Liver (tissue), 3 donors: Measurements from ENCODE around the gene POU6F2.
"Not testable (repeated sequence)": the region's sequence is repeated elsewhere in the genome, so short reads cannot be mapped to it uniquely, and the experiment has no call there.

Experiments
- EGR1 ChIP-seq, 2 donors: IDR thresholded peaks; 2 replicates each; pipeline ENCODE4 v1.6.1; 2016 to 2018; ENCODE audit warnings: antibody characterized with exemption in 2 of 2, low read depth in 2 of 2
- FOXA1 ChIP-seq: IDR thresholded peaks from 2 replicates; pipeline ENCODE4 v1.6.1; 2016; ENCODE audit warnings: antibody characterized with exemption
- GABPA ChIP-seq, 2 donors: IDR thresholded peaks in 1 of 2; conservative IDR thresholded peaks in 1 of 2; 2 replicates each; pipeline ENCODE4 v1.6.1; 2016; ENCODE audit warnings: antibody characterized with exemption in 2 of 2, mild to moderate bottlenecking in 1 of 2, moderate library complexity in 1 of 2
- JUND ChIP-seq, 2 donors: IDR thresholded peaks; 2 replicates each; pipeline ENCODE4 v1.6.1; 2016; ENCODE audit warnings: antibody characterized with exemption in 2 of 2
- RAD21 ChIP-seq, 2 donors: IDR thresholded peaks; 2 replicates each; pipeline ENCODE4 v1.6.1; 2016; ENCODE audit warnings: antibody characterized with exemption in 2 of 2, mild to moderate bottlenecking in 2 of 2
- SP1 ChIP-seq: IDR thresholded peaks from 2 replicates; pipeline ENCODE4 v1.6.1; 2018; ENCODE audit warnings: antibody characterized with exemption, mild to moderate bottlenecking
- TAF1 ChIP-seq: conservative IDR thresholded peaks from 2 replicates; pipeline ENCODE4 v1.6.1; 2016; ENCODE audit warnings: antibody characterized with exemption, mild to moderate bottlenecking
- TF ChIP-seq, protein P1 (sequence below): IDR thresholded peaks from 2 replicates; pipeline ENCODE4 v1.6.1; 2016; ENCODE audit warnings: antibody characterized with exemption
- TF ChIP-seq, protein P2 (sequence below): fragments of 150-350 bp; IDR thresholded peaks from 2 replicates; pipeline ENCODE4 v1.5.1; 2017; ENCODE audit warnings: improper control_type of control experiment, low read depth, low read length; ENCODE audit not compliant: missing input control
- TF ChIP-seq, protein P3 (sequence below): IDR thresholded peaks from 2 replicates; pipeline ENCODE4 v1.6.1; 2016; ENCODE audit warnings: antibody characterized with exemption
- TF ChIP-seq, protein P4 (sequence below): IDR thresholded peaks from 2 replicates; pipeline ENCODE4 v1.6.1; 2016; ENCODE audit warnings: antibody characterized with exemption, mild to moderate bottlenecking
- TF ChIP-seq, protein P5 (sequence below): IDR thresholded peaks from 2 replicates; pipeline ENCODE4 v1.6.1; 2016; ENCODE audit warnings: antibody characterized with exemption
- donor health status: healthy.
- donor health status: healthy.

DNA sequence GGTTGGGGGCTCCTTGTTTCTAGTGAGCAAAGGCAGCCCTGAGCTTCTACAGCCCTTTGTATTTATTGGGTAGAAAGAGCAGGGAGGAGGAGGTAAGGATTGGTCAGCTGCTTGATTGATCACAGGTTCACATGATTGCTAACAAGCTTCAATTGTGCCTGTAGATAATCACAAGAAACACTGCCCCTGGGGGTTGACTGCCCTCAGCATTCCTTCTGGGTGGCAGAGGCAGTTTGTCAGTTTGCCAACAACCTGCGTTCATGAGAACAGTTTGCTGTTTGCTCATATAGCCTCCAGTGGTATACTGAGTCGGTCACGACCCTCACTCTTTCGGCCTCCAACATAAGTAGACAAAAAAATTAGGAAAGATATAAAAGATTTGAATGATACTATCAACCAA, 30.2 kb upstream of the POU6F2 start:
- TF ChIP-seq, protein P1, sequence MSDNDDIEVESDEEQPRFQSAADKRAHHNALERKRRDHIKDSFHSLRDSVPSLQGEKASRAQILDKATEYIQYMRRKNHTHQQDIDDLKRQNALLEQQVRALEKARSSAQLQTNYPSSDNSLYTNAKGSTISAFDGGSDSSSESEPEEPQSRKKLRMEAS = not testable (repeated sequence)
- TF ChIP-seq GABPA (IDR thresholded peaks at IDR 0.05 in 1 of 2, conservative IDR thresholded peaks at IDR 0.05 in 1 of 2); RAD21 (IDR thresholded peaks at IDR 0.05); TAF1; JUND (IDR thresholded peaks at IDR 0.05); SP1; EGR1 (IDR thresholded peaks at IDR 0.05; ENCODE audit: low read depth in 2 of 2); FOXA1: not testable (repeated sequence)
- TF ChIP-seq, protein P2, sequence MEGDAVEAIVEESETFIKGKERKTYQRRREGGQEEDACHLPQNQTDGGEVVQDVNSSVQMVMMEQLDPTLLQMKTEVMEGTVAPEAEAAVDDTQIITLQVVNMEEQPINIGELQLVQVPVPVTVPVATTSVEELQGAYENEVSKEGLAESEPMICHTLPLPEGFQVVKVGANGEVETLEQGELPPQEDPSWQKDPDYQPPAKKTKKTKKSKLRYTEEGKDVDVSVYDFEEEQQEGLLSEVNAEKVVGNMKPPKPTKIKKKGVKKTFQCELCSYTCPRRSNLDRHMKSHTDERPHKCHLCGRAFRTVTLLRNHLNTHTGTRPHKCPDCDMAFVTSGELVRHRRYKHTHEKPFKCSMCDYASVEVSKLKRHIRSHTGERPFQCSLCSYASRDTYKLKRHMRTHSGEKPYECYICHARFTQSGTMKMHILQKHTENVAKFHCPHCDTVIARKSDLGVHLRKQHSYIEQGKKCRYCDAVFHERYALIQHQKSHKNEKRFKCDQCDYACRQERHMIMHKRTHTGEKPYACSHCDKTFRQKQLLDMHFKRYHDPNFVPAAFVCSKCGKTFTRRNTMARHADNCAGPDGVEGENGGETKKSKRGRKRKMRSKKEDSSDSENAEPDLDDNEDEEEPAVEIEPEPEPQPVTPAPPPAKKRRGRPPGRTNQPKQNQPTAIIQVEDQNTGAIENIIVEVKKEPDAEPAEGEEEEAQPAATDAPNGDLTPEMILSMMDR = not testable (repeated sequence)
- TF ChIP-seq, protein P3, sequence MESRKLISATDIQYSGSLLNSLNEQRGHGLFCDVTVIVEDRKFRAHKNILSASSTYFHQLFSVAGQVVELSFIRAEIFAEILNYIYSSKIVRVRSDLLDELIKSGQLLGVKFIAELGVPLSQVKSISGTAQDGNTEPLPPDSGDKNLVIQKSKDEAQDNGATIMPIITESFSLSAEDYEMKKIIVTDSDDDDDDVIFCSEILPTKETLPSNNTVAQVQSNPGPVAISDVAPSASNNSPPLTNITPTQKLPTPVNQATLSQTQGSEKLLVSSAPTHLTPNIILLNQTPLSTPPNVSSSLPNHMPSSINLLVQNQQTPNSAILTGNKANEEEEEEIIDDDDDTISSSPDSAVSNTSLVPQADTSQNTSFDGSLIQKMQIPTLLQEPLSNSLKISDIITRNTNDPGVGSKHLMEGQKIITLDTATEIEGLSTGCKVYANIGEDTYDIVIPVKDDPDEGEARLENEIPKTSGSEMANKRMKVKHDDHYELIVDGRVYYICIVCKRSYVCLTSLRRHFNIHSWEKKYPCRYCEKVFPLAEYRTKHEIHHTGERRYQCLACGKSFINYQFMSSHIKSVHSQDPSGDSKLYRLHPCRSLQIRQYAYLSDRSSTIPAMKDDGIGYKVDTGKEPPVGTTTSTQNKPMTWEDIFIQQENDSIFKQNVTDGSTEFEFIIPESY = not testable (repeated sequence)
- TF ChIP-seq, protein P4, sequence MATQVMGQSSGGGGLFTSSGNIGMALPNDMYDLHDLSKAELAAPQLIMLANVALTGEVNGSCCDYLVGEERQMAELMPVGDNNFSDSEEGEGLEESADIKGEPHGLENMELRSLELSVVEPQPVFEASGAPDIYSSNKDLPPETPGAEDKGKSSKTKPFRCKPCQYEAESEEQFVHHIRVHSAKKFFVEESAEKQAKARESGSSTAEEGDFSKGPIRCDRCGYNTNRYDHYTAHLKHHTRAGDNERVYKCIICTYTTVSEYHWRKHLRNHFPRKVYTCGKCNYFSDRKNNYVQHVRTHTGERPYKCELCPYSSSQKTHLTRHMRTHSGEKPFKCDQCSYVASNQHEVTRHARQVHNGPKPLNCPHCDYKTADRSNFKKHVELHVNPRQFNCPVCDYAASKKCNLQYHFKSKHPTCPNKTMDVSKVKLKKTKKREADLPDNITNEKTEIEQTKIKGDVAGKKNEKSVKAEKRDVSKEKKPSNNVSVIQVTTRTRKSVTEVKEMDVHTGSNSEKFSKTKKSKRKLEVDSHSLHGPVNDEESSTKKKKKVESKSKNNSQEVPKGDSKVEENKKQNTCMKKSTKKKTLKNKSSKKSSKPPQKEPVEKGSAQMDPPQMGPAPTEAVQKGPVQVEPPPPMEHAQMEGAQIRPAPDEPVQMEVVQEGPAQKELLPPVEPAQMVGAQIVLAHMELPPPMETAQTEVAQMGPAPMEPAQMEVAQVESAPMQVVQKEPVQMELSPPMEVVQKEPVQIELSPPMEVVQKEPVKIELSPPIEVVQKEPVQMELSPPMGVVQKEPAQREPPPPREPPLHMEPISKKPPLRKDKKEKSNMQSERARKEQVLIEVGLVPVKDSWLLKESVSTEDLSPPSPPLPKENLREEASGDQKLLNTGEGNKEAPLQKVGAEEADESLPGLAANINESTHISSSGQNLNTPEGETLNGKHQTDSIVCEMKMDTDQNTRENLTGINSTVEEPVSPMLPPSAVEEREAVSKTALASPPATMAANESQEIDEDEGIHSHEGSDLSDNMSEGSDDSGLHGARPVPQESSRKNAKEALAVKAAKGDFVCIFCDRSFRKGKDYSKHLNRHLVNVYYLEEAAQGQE = not testable (repeated sequence)
- TF ChIP-seq, protein P5, sequence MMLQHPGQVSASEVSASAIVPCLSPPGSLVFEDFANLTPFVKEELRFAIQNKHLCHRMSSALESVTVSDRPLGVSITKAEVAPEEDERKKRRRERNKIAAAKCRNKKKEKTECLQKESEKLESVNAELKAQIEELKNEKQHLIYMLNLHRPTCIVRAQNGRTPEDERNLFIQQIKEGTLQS = not testable (repeated sequence)
